Measurements from ENCODE around the gene CILP.

DNA sequence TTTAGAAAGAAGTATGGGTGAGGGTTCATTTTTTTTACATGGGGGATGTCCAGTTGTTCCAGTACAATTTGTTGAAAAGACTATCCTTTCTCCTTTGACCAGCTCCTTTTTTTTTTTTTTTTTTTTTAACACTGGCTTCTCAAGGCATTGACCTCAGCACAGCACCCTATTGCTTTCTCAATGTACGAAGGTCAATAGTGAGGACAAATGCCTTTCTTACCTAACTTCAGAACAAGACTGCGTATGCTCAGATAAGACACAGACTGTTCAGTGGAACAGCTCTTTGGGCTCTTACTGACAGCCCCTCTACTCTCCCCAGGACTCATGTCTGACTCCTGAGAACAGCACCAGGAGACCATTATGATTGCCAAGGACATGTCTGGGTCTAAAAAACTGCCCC, 10.4 kb upstream of the CILP start:
- TF ChIP-seq, protein P1, sequence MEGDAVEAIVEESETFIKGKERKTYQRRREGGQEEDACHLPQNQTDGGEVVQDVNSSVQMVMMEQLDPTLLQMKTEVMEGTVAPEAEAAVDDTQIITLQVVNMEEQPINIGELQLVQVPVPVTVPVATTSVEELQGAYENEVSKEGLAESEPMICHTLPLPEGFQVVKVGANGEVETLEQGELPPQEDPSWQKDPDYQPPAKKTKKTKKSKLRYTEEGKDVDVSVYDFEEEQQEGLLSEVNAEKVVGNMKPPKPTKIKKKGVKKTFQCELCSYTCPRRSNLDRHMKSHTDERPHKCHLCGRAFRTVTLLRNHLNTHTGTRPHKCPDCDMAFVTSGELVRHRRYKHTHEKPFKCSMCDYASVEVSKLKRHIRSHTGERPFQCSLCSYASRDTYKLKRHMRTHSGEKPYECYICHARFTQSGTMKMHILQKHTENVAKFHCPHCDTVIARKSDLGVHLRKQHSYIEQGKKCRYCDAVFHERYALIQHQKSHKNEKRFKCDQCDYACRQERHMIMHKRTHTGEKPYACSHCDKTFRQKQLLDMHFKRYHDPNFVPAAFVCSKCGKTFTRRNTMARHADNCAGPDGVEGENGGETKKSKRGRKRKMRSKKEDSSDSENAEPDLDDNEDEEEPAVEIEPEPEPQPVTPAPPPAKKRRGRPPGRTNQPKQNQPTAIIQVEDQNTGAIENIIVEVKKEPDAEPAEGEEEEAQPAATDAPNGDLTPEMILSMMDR (IDR thresholded peaks at IDR 0.05), result no peak
- TF ChIP-seq POLR2A (IDR thresholded peaks at IDR 0.05) (no peak), POLR2AphosphoS5 (IDR thresholded peaks at IDR 0.05) (no peak)

Measured in prostate gland (tissue), 2 donors.